ENCODE data around the gene EFCAB11.

The EFCAB11 gene

DNA sequence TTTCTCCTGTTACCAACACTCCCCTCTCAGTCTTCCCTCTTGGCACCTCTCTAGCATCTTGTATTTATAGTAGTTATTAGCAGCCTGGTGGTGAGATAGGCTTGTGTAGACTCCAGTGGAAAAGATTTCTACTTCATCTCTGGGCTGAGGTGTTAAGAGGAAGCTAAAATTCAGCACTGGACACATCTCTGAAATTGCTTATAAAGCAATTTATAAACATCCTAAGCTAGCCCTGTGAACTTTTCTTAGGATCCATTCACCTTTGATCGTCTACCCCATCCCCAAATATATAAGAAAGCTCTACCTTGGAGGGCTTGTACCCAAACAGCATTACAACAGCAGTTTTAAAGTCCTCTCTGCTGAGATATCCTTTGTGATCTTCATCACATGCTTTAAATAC is 928 bp downstream of the EFCAB11 start:
- no peak for TF ChIP-seq JUND (IDR thresholded peaks at IDR 0.05; ENCODE audit: low read depth)
- no peak for DNase-seq (ENCODE audit: low read depth in 1 of 2, low spot score in 1 of 2)
- in situ Hi-C loops (cut with HindIII; ENCODE audit: low pct_unique_long_range_greater_than_20kb, low sequenced_read_pairs) = no loop called here

DNA sequence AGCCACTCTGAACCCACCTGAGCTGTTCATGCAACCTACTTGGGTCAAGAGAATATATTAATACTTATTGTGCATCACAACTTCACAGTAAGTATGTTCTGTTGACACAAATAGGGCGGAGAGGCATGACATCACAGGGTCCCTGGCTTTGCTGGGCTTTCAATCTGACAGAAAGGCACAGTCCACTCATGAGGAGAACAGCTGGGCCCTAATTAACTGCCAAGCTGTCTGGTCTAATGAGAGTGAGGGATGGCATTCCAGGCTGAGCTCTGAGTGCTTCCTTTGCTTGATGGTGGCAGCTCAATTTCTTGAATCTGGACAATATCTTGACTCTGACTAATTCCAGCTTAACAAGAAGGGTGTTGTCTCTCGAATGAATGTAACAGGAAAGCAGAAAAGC is 2.0 kb downstream of the EFCAB11 start:
- no peak for TF ChIP-seq JUND (IDR thresholded peaks at IDR 0.05; ENCODE audit: low read depth)
- no peak for DNase-seq (ENCODE audit: low read depth in 1 of 2, low spot score in 1 of 2)
- in situ Hi-C loops (cut with HindIII; ENCODE audit: low pct_unique_long_range_greater_than_20kb, low sequenced_read_pairs) = no loop called here

DNA sequence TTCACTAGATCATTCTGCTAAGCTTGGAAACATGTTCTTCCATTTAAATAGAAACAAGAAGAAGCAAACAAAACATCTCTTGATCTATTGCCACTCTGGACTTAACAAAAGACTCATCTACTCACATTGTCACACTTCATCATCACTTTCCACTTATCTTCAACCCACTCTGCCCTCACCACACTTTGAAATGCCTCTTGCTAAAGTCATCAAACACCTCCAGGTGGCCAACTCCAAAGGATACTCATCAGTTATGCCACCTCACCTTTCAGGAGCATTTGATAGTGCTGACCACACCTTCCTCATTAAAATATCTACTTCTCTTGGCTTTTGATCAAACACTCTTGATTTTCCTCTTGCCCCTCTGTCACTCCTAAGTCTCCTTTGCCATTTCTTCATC is 7.2 kb downstream of the EFCAB11 start:
- in situ Hi-C loops (cut with HindIII; ENCODE audit: low pct_unique_long_range_greater_than_20kb, low sequenced_read_pairs) = no loop called here
- TF ChIP-seq JUND (IDR thresholded peaks at IDR 0.05; ENCODE audit: low read depth) = no peak
- DNase-seq (ENCODE audit: low read depth in 1 of 2, low spot score in 1 of 2) = no peak

DNA sequence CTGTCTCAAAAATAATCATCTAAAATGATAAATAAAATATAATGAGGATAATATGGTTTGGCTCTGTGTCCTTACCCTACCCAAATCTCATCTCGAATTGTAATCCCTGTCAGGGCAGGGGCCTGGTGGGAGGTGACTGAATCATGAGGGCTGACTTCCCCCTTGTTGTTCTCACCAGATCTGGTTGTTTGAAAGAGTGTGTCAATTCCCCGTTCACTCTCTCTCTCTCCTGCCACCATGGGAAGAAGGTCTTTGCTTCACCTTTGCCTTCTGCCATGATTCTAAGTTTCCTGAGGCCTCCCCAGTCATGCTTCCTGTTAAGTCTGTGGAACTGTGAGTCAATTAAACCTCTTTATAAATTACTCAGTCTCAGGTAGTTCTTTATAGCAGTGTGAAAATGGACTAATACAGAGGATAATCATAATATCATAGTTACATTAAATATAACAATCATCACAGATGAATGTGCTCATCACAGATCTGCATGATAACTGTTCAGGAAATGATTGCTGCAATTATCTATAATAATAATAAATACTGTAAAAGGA is 12.6 kb downstream of the EFCAB11 start:
- in situ Hi-C loops (cut with HindIII; ENCODE audit: low pct_unique_long_range_greater_than_20kb, low sequenced_read_pairs) = no loop called here
- no peak for TF ChIP-seq JUND (IDR thresholded peaks at IDR 0.05; ENCODE audit: low read depth)

DNA sequence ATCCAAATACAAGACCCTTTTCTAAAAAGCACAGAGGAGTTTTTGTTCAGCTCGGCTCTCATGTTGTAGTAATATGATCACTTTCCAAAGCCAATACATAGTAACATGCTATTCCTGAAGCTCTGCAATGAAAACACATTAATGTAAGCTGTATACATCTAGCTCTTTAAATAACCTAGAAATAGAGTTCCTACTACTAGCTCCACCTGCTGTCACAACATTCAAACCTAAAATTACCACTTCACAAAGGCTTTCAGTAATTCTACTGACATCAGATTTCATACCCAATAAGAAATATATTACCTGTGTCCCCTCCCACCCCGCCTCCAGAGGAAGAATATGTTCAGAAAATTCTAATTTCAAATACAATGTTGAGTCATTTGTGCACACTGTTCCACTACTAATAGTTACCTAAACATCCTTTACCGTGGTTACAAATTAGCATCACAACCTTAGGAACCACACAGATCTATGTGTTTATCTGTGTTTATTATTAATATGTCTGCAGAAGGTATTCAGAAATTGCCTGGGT is 17.8 kb downstream of the EFCAB11 start:
- no peak for TF ChIP-seq JUND (IDR thresholded peaks at IDR 0.05; ENCODE audit: low read depth)
- in situ Hi-C loops (cut with HindIII; ENCODE audit: low pct_unique_long_range_greater_than_20kb, low sequenced_read_pairs) = no loop called here
- DNase-seq (ENCODE audit: low read depth in 1 of 2, low spot score in 1 of 2) = no peak

More for the DNA sequence above, 12.6 kb downstream of the EFCAB11 start:
- DNase-seq (ENCODE audit: low read depth in 1 of 2, low spot score in 1 of 2) = no peak

DNA sequence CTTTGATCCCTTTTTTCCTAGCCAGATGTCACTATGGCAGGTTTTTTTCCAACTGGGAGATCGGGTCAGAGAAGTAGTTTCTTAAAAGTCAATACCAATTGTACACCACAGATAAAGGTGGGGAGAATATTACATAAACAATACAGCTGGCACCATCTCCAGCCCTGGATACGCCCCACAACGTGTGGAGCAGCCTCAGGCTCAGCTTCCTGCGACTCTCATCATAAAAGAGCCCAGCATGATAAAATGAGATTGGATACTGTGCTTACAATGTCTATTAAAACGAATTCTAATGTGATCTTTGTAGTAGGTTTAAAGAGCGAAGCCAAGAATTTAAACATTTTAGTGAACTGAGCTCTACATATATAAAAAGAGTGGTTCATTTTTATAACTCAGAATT is 21.5 kb downstream of the EFCAB11 start:
- no peak for TF ChIP-seq JUND (IDR thresholded peaks at IDR 0.05; ENCODE audit: low read depth)
- no peak for DNase-seq (ENCODE audit: low read depth in 1 of 2, low spot score in 1 of 2)
- in situ Hi-C loops (cut with HindIII; ENCODE audit: low pct_unique_long_range_greater_than_20kb, low sequenced_read_pairs) = no loop called here

DNA sequence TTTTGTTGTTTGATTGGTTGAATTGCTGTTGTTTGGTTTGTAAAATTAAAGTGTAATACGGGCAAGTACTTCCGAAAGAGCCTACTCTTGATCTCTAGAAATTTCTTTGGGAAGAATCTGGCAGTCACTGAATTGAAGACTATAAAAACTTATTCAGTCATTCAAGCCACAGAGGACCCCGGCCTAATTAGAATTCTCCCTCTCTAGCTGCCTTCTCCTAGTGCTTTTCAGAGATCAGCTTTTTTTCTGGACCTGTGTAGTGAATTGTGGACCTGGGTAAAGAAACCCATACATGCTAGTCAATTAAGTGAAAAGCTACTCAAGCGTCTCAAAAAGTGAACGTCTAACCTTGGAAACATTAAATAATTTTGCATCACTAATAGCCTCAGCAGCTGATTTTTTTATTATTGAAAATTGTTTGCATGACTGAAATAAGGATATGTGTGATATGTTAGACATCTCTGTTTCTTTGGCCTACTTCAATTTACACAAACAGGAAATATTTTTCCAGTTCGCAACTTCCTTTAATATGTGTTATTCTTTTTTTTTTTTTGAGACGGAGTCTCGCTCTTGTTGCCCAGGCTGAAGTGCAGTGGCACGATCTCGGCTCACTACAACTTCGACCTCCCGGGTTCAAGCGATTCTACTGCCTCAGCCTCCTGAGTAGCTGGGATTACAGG is 27.2 kb downstream of the EFCAB11 start:
- no peak for TF ChIP-seq JUND (IDR thresholded peaks at IDR 0.05; ENCODE audit: low read depth)
- in situ Hi-C loops (cut with HindIII; ENCODE audit: low pct_unique_long_range_greater_than_20kb, low sequenced_read_pairs) = no loop called here
- no peak for DNase-seq (ENCODE audit: low read depth in 1 of 2, low spot score in 1 of 2)

DNA sequence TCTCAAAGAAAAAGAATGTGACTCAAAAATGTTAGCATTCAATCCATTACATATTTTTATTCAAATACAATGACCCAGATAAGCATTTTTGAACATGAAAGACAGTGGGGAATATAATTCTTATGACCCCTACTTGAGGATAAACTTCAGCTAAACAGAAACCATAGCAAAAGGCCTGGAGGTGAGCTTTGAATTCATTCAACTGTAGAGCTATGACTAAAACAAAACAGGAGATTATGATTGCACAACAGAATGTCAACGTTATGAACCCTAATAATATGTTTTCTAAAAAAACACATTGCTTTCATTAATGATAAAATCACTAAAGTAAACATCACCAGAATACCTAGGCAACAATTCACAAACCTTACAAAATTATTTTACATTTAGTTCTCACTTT is 27.8 kb downstream of the EFCAB11 start:
- no peak for TF ChIP-seq JUND (IDR thresholded peaks at IDR 0.05; ENCODE audit: low read depth)
- in situ Hi-C loops (cut with HindIII; ENCODE audit: low pct_unique_long_range_greater_than_20kb, low sequenced_read_pairs) = no loop called here
- no peak for DNase-seq (ENCODE audit: low read depth in 1 of 2, low spot score in 1 of 2)

DNA sequence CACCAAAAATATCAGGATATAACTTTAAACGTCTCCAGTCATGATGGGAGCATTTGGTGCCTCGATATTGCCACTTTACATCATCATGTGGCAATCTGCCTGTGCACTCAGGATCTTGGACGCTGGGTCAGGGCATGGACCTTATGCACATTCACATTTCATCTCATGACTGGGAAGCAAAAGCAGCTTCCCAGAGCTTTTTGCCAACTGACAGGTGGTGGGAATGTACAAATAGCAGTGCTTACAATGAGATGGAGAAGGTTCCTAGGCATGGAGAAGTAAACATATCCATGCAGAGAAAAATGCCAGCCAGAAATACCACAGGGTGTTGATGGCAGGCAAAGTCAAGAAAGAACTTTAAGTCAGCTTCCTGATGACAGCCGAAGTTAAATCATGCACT is 30.3 kb downstream of the EFCAB11 start:
- DNase-seq (ENCODE audit: low read depth in 1 of 2, low spot score in 1 of 2) = no peak
- in situ Hi-C loops (cut with HindIII; ENCODE audit: low pct_unique_long_range_greater_than_20kb, low sequenced_read_pairs) = no loop called here
- TF ChIP-seq JUND (IDR thresholded peaks at IDR 0.05; ENCODE audit: low read depth) = no peak

DNA sequence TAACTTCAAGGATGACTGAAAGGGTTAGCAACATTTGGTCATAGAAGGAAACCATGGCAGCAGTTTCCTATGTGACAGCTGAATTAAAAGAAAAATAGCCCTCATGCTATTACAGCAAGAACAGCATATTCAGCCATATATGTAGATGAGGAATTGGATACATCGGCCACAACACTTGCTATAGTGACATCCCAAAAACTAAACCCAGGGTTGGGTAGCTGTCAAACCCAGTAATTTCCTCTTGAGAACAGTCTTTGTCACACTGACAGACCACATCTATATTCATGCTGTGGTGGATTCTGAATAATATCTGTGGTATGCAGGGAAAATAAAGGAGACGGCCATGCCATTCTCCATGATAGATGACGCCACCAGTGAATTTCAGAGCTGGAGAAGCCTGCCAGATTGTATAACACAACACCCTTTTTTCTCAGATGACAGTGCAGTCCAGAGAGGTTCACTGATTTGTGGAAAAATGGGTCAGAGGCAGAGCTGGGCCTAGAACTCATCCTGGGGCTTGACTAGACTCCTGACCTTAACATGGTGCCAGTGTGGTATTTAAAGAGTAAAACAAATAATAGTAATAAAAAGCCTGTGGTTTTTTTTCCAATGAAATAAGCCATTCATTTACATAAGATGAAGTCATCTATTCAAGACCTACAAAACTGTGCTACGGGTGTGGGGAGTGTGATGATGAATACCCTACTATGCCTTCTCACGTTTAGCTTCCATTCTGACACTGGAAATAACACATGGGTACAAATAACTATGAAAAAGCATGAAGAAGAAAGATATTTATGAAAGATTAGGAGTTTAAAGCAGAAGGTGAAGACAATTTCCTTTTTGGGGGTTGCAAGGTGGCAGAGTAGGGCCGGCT is 32.3 kb downstream of the EFCAB11 start:
- no peak for DNase-seq (ENCODE audit: low read depth in 1 of 2, low spot score in 1 of 2)
- in situ Hi-C loops (cut with HindIII; ENCODE audit: low pct_unique_long_range_greater_than_20kb, low sequenced_read_pairs) = no loop called here
- no peak for TF ChIP-seq JUND (IDR thresholded peaks at IDR 0.05; ENCODE audit: low read depth)

DNA sequence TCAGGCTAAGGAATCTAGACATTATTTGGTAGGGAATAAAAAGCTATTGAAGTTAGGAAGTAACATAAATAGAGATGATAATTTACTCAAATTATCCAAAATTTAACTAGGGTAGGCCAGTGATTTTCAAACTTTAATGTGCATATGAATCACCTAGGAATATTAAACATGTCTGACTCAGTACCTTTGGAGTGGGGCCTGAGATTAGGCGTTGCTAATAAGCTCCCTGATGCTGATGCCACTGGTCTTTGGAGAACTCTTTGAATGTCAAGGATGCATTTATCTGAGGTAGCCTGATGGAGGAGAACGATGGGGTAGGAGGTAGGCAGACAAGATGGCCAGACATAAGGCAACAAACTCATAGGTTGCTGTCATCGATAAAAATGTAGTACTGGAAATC is 33.2 kb downstream of the EFCAB11 start:
- no peak for TF ChIP-seq JUND (IDR thresholded peaks at IDR 0.05; ENCODE audit: low read depth)
- DNase-seq (ENCODE audit: low read depth in 1 of 2, low spot score in 1 of 2) = no peak
- in situ Hi-C loops (cut with HindIII; ENCODE audit: low pct_unique_long_range_greater_than_20kb, low sequenced_read_pairs) = no loop called here

DNA sequence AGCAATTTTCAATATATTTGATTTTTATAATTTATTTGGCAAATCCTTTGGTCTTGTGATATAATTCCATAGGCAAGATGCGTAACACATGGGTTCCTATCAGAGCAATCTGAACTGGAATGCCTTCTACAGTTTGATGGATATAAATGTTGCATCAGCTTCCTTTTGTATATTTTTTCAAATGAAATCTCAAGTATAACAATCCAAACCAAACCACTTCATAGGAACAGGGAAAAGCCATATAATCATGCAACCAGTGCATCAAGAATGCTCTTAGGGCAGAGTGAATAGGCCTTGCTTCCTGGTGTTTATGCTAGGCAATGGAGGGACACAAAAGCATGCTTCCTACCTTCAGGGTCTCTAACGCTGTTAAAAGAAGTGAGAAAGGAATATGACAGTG is 34.5 kb downstream of the EFCAB11 start:
- in situ Hi-C loops (cut with HindIII; ENCODE audit: low pct_unique_long_range_greater_than_20kb, low sequenced_read_pairs) = no loop called here
- no peak for TF ChIP-seq JUND (IDR thresholded peaks at IDR 0.05; ENCODE audit: low read depth)
- DNase-seq (ENCODE audit: low read depth in 1 of 2, low spot score in 1 of 2) = no peak

DNA sequence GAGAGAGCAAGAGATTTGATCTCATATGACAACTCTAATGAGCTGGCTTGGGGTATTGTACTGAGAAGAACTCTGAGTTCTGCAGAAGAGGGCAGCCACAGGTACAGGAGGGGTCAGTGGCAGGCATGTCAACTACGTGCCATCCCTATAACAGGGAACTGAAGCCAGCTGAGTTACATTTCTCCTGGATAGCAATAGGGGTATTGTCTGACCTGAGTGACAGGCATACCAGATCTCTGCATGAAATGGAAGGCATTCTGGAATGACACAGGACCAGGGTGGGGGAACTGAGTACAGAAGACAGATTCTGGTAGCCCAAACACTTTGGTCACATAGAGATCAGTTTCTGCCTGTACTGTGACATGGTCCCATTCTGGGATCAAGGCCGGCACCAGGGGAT is 35.8 kb downstream of the EFCAB11 start:
- in situ Hi-C loops (cut with HindIII; ENCODE audit: low pct_unique_long_range_greater_than_20kb, low sequenced_read_pairs) = no loop called here
- no peak for DNase-seq (ENCODE audit: low read depth in 1 of 2, low spot score in 1 of 2)
- TF ChIP-seq JUND (IDR thresholded peaks at IDR 0.05; ENCODE audit: low read depth) = no peak

Measured in T47D (cell line).